ENCODE measurements around the gene MLC1. TPM values are rescaled to one million over a fixed set of nuclear protein-coding genes. Genes with fewer than 3 reads are reported as not detected.
A peak's percentile ranks its signal among the peaks of the same experiment; 100 is the strongest.

MLC1 gene
- total RNA-seq, 1 donor from 2014 or later = 0.09 TPM

GRCh38 chr22:50016988-50017700 is 68.1 kb downstream of the MLC1 start:
- Histone ChIP-seq H3K4me2 (ENCODE audit: low read length) (no peak overlapping the region), H3K4me1 (ENCODE audit: insufficient read depth, low read length) (peaks cover 7% of the 10 kb centered on the region), H3K27ac (ENCODE audit: low read depth, low read length) (no peak overlapping the region), H4K20me1 (ENCODE audit: insufficient read depth, low read length) (no peaks in the 10 kb centered on the region), H3K36me3 (ENCODE audit: insufficient read depth, low read length) (no peaks in the 10 kb centered on the region), H3K79me2 (ENCODE audit: insufficient read depth, low read length) (no peaks in the 10 kb centered on the region), H3K9ac (ENCODE audit: low read length) (no peak overlapping the region), H3K27me3 (ENCODE audit: insufficient read depth, low read length) (peaks cover 28% of the 10 kb centered on the region), H3K4me3 (ENCODE audit: insufficient read depth, low read depth, low read length) (no peak overlapping the region), H3K9me3 (ENCODE audit: insufficient read depth, low read depth, low read length) (peaks cover 5% of the 10 kb centered on the region), H2AFZ (ENCODE audit: low read depth, low read length) (peak overlapping the region; percentile 18)
- Mint-ChIP-seq H3K4me1 (ENCODE audit: low read depth, unreplicated experiment) (no peaks in the 10 kb centered on the region), H3K9me3 (ENCODE audit: unreplicated experiment) (no peaks in the 10 kb centered on the region), H3K27ac (ENCODE audit: unreplicated experiment) (no peak overlapping the region), H3K4me3 (ENCODE audit: unreplicated experiment) (no peak overlapping the region), H3K36me3 (ENCODE audit: low read depth, unreplicated experiment) (no peaks in the 10 kb centered on the region), H3K27me3 (ENCODE audit: low read depth, unreplicated experiment) (peaks cover 22% of the 10 kb centered on the region)
- FAIRE-seq = no peak
- no peak for TF ChIP-seq EZH2 (IDR thresholded peaks at IDR 0.05; ENCODE audit: insufficient read depth, low read length)
- no peak for TF ChIP-seq CTCF (IDR thresholded peaks at IDR 0.05; ENCODE audit: insufficient read depth, low read depth, low read length)
- peak; percentile 9 for DNase-seq (ENCODE audit: low read depth)

- H3K4me3 Mint-ChIP-seq (ENCODE audit: unreplicated experiment) = peak overlapping the region; percentile 54
- Histone ChIP-seq H3K9me3 (ENCODE audit: insufficient read depth, low read depth, low read length) (peaks cover 5% of the 10 kb centered on the region), H3K79me2 (ENCODE audit: insufficient read depth, low read length) (no peaks in the 10 kb centered on the region), H3K4me2 (ENCODE audit: low read length) (no peak overlapping the region), H3K4me3 (ENCODE audit: insufficient read depth, low read depth, low read length) (no peak overlapping the region), H3K4me1 (ENCODE audit: insufficient read depth, low read length) (peaks cover 7% of the 10 kb centered on the region), H3K9ac (ENCODE audit: low read length) (no peak overlapping the region), H3K27ac (ENCODE audit: low read depth, low read length) (no peak overlapping the region), H2AFZ (ENCODE audit: low read depth, low read length) (no peak overlapping the region), H4K20me1 (ENCODE audit: insufficient read depth, low read length) (no peaks in the 10 kb centered on the region), H3K36me3 (ENCODE audit: insufficient read depth, low read length) (no peaks in the 10 kb centered on the region), H3K27me3 (ENCODE audit: insufficient read depth, low read length) (peaks cover 35% of the 10 kb centered on the region)
- FAIRE-seq = no peak
- H3K9me3 Mint-ChIP-seq (ENCODE audit: unreplicated experiment) = no peaks in the 10 kb centered on the region
- H3K27me3 Mint-ChIP-seq (ENCODE audit: low read depth, unreplicated experiment) = peaks cover 28% of the 10 kb centered on the region
- H3K36me3 Mint-ChIP-seq (ENCODE audit: low read depth, unreplicated experiment) = no peaks in the 10 kb centered on the region
- no peak for TF ChIP-seq EZH2 (IDR thresholded peaks at IDR 0.05; ENCODE audit: insufficient read depth, low read length)
- no peak for TF ChIP-seq CTCF (IDR thresholded peaks at IDR 0.05; ENCODE audit: insufficient read depth, low read depth, low read length)
- no peak for DNase-seq (ENCODE audit: low read depth)
- no peaks in the 10 kb centered on the region for H3K4me1 Mint-ChIP-seq (ENCODE audit: low read depth, unreplicated experiment)
- no peak overlapping the region for H3K27ac Mint-ChIP-seq (ENCODE audit: unreplicated experiment)
Measured at GRCh38 chr22:50016308-50016987, 68.8 kb downstream of the MLC1 start.
